ENCODE data around the gene TREM2. TPM values are rescaled to one million over a fixed set of nuclear protein-coding genes. Genes with fewer than 3 reads are reported as not detected.
A peak's percentile ranks its signal among the peaks of the same experiment; 100 is the strongest.

TREM2 gene
- total RNA-seq, 1 donor from 2014 or later = not detected

DNA sequence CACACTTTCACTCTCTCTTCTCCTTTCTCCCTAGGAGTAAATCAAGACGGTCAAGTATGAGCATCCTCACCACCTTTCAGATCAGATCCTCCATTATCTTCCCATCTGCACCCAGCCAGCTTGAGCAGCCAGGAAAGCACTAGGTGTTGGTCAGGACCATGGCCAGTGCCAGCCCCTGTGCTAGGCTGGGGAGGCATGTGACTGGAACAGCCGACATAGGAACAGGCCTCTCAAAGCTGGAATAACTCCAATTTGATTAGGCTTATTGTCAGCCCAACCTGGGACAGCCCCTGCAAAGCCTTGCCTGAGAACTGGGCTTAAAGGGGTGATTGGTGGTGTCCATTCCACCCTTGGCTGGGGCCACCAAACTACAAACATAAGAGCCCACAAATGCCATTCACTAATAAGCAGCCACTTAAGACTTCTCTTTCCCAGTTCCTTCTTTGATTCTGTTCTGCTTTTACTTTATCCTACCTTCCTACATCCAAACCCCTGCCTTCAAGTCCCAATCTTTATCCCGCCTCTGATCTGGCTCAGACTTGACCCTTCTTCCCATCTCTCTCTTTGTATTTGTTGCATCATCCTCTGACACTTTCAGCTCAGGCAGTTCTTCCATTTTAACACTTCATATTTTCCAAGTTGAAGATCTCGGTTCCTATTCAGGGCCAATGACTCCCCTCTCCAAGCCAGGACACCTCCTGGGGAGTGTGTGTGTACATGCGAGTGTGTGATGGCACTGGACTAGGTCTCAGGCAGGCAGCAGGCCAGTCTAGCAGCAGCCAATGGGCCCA lies 4.5 kb upstream of the TREM2 start:
- Mint-ChIP-seq H3K27me3 (ENCODE audit: low read depth, unreplicated experiment) (peaks cover 21% of the 10 kb centered on the region), H3K36me3 (ENCODE audit: low read depth, unreplicated experiment) (no peaks in the 10 kb centered on the region), H3K9me3 (ENCODE audit: unreplicated experiment) (peaks cover 2% of the 10 kb centered on the region), H3K27ac (ENCODE audit: unreplicated experiment) (no peak overlapping the region), H3K4me3 (ENCODE audit: unreplicated experiment) (no peak overlapping the region), H3K4me1 (ENCODE audit: low read depth, unreplicated experiment) (no peaks in the 10 kb centered on the region)
- H3K4me3 ChIP-seq (ENCODE audit: insufficient read depth, low read depth, low read length) = no peak overlapping the region
- no peak overlapping the region for H3K9ac ChIP-seq (ENCODE audit: low read length)
- DNase-seq (ENCODE audit: low read depth) (peak; percentile 6), FAIRE-seq (no peak)
- no peaks in the 10 kb centered on the region for H3K79me2 ChIP-seq (ENCODE audit: insufficient read depth, low read length)
- H3K36me3 ChIP-seq (ENCODE audit: insufficient read depth, low read length) = no peaks in the 10 kb centered on the region
- H3K27me3 ChIP-seq (ENCODE audit: insufficient read depth, low read length) = no peaks in the 10 kb centered on the region
- no peak overlapping the region for H2AFZ ChIP-seq (ENCODE audit: low read depth, low read length)
- no peaks in the 10 kb centered on the region for H3K4me1 ChIP-seq (ENCODE audit: insufficient read depth, low read length)
- H3K27ac ChIP-seq (ENCODE audit: low read depth, low read length) = no peak overlapping the region
- H3K9me3 ChIP-seq (ENCODE audit: insufficient read depth, low read depth, low read length) = no peaks in the 10 kb centered on the region
- H3K4me2 ChIP-seq (ENCODE audit: low read length) = no peak overlapping the region
- H4K20me1 ChIP-seq (ENCODE audit: insufficient read depth, low read length) = no peaks in the 10 kb centered on the region
- TF ChIP-seq EZH2 (IDR thresholded peaks at IDR 0.05; ENCODE audit: insufficient read depth, low read length) (no peak), CTCF (IDR thresholded peaks at IDR 0.05; ENCODE audit: insufficient read depth, low read depth, low read length) (no peak)

- Histone ChIP-seq H3K27me3 (ENCODE audit: insufficient read depth, low read length) (no peaks in the 10 kb centered on the region), H2AFZ (ENCODE audit: low read depth, low read length) (no peak overlapping the region), H3K79me2 (ENCODE audit: insufficient read depth, low read length) (no peaks in the 10 kb centered on the region), H3K4me2 (ENCODE audit: low read length) (no peak overlapping the region), H3K9ac (ENCODE audit: low read length) (no peak overlapping the region), H3K27ac (ENCODE audit: low read depth, low read length) (no peak overlapping the region), H3K9me3 (ENCODE audit: insufficient read depth, low read depth, low read length) (no peaks in the 10 kb centered on the region), H4K20me1 (ENCODE audit: insufficient read depth, low read length) (no peaks in the 10 kb centered on the region), H3K36me3 (ENCODE audit: insufficient read depth, low read length) (no peaks in the 10 kb centered on the region), H3K4me3 (ENCODE audit: insufficient read depth, low read depth, low read length) (no peak overlapping the region), H3K4me1 (ENCODE audit: insufficient read depth, low read length) (no peaks in the 10 kb centered on the region)
- no peak overlapping the region for H3K27ac Mint-ChIP-seq (ENCODE audit: unreplicated experiment)
- H3K4me1 Mint-ChIP-seq (ENCODE audit: low read depth, unreplicated experiment) = no peaks in the 10 kb centered on the region
- no peak for DNase-seq (ENCODE audit: low read depth)
- no peaks in the 10 kb centered on the region for H3K9me3 Mint-ChIP-seq (ENCODE audit: unreplicated experiment)
- peaks cover 20% of the 10 kb centered on the region for H3K27me3 Mint-ChIP-seq (ENCODE audit: low read depth, unreplicated experiment)
- H3K36me3 Mint-ChIP-seq (ENCODE audit: low read depth, unreplicated experiment) = no peaks in the 10 kb centered on the region
- no peak for FAIRE-seq
- TF ChIP-seq CTCF (IDR thresholded peaks at IDR 0.05; ENCODE audit: insufficient read depth, low read depth, low read length) (no peak), EZH2 (IDR thresholded peaks at IDR 0.05; ENCODE audit: insufficient read depth, low read length) (no peak)
- no peak overlapping the region for H3K4me3 Mint-ChIP-seq (ENCODE audit: unreplicated experiment)
Observed at GRCh38 chr6:41164551-41165120, 1.7 kb upstream of the TREM2 start.

GRCh38 chr6:41163419-41163717 lies 452 bp upstream of the TREM2 start:
- Mint-ChIP-seq H3K27me3 (ENCODE audit: low read depth, unreplicated experiment) (peaks cover 27% of the 10 kb centered on the region), H3K4me3 (ENCODE audit: unreplicated experiment) (no peak overlapping the region), H3K9me3 (ENCODE audit: unreplicated experiment) (no peaks in the 10 kb centered on the region), H3K36me3 (ENCODE audit: low read depth, unreplicated experiment) (no peaks in the 10 kb centered on the region), H3K27ac (ENCODE audit: unreplicated experiment) (no peak overlapping the region), H3K4me1 (ENCODE audit: low read depth, unreplicated experiment) (no peaks in the 10 kb centered on the region)
- no peaks in the 10 kb centered on the region for H4K20me1 ChIP-seq (ENCODE audit: insufficient read depth, low read length)
- H3K27me3 ChIP-seq (ENCODE audit: insufficient read depth, low read length) = no peaks in the 10 kb centered on the region
- H3K4me1 ChIP-seq (ENCODE audit: insufficient read depth, low read length) = no peaks in the 10 kb centered on the region
- H3K4me3 ChIP-seq (ENCODE audit: insufficient read depth, low read depth, low read length) = no peak overlapping the region
- H3K27ac ChIP-seq (ENCODE audit: low read depth, low read length) = no peak overlapping the region
- no peak overlapping the region for H3K4me2 ChIP-seq (ENCODE audit: low read length)
- FAIRE-seq (no peak), DNase-seq (ENCODE audit: low read depth) (no peak)
- H3K9me3 ChIP-seq (ENCODE audit: insufficient read depth, low read depth, low read length) = no peaks in the 10 kb centered on the region
- no peaks in the 10 kb centered on the region for H3K79me2 ChIP-seq (ENCODE audit: insufficient read depth, low read length)
- H3K9ac ChIP-seq (ENCODE audit: low read length) = no peak overlapping the region
- H2AFZ ChIP-seq (ENCODE audit: low read depth, low read length) = no peak overlapping the region
- H3K36me3 ChIP-seq (ENCODE audit: insufficient read depth, low read length) = no peaks in the 10 kb centered on the region
- no peak for TF ChIP-seq EZH2 (IDR thresholded peaks at IDR 0.05; ENCODE audit: insufficient read depth, low read length)
- TF ChIP-seq CTCF (IDR thresholded peaks at IDR 0.05; ENCODE audit: insufficient read depth, low read depth, low read length) = no peak

Measured in astrocyte (in vitro differentiated cells and primary cell).